Esophagus mucosa (tissue), 1 donor: Measurements from ENCODE around the gene TRMT44. TPM values are rescaled to one million over a fixed set of nuclear protein-coding genes. Genes with fewer than 3 reads are reported as not detected.
"Not testable (repeated sequence)": the region's sequence is repeated elsewhere in the genome, so short reads cannot be mapped to it uniquely, and the experiment has no call there.

Experiments used
- ATAC-seq: fragments of 200-7000 bp; cut with Tn5 transposase; one replicate; pipeline ENCODE4 v1.9.1; 2020
- total RNA-seq: library from RNA; stranded (reverse); gene quantifications from one replicate; pipeline ENCODE4 v1.2.4, GENCODE V29; 2023
- donor health status: DM: yes; HTN: yes; CAD: no.

The TRMT44 gene
- 15.7 TPM for total RNA-seq

- peak; percentile 93 for ATAC-seq
These were observed at the start of gene TRMT44, which contains the start of gene ACOX3 for GRCh38 chr4:8440492-8441311. TSS of gene TRMT44 (plus strand) at chr4:8440777. CDS start at chr4:8440823, 46 bp downstream. TSS of gene ACOX3 (minus strand) at chr4:8440723. CDS start at chr4:8416521, 24,202 bp downstream.

GRCh38 chr4:8391071-8391470, 49.5 kb upstream of the TRMT44 start:
- ATAC-seq: no peak

GRCh38 chr4:8391972-8392371, 48.6 kb upstream of the TRMT44 start:
- no peak for ATAC-seq

- ATAC-seq: no peak
These were observed 47.9 kb upstream of the TRMT44 start for GRCh38 chr4:8392591-8393190.

GRCh38 chr4:8393593-8394038, 47.0 kb upstream of the TRMT44 start:
- ATAC-seq: peak; percentile 60

GRCh38 chr4:8394061-8394519, 46.5 kb upstream of the TRMT44 start:
- ATAC-seq: peak; percentile 43

- no peak for ATAC-seq
These were observed 45.8 kb upstream of the TRMT44 start for GRCh38 chr4:8394806-8395205.

- ATAC-seq: no peak
These were observed 44.9 kb upstream of the TRMT44 start for GRCh38 chr4:8395504-8396296.

- no peak for ATAC-seq
These were observed 43.7 kb upstream of the TRMT44 start for GRCh38 chr4:8396762-8397406.

- ATAC-seq: no peak
These were observed 42.2 kb upstream of the TRMT44 start for GRCh38 chr4:8398347-8398746.

GRCh38 chr4:8399298-8399697, 41.3 kb upstream of the TRMT44 start:
- ATAC-seq: no peak

GRCh38 chr4:8400632-8401325, 39.8 kb upstream of the TRMT44 start:
- no peak for ATAC-seq

- peak; percentile 6 for ATAC-seq
These were observed 38.9 kb upstream of the TRMT44 start for GRCh38 chr4:8401665-8402064.

GRCh38 chr4:8402181-8402597, 38.4 kb upstream of the TRMT44 start:
- peak; percentile 44 for ATAC-seq

- ATAC-seq: peak; percentile 13
These were observed 37.9 kb upstream of the TRMT44 start for GRCh38 chr4:8402640-8403039.

GRCh38 chr4:8403173-8403753, 37.3 kb upstream of the TRMT44 start:
- ATAC-seq: peak; percentile 79

GRCh38 chr4:8403976-8404375, 36.6 kb upstream of the TRMT44 start:
- ATAC-seq: no peak

- no peak for ATAC-seq
These were observed 35.6 kb upstream of the TRMT44 start for GRCh38 chr4:8404791-8405515.

GRCh38 chr4:8405516-8405875, 35.1 kb upstream of the TRMT44 start:
- no peak for ATAC-seq

GRCh38 chr4:8406887-8407286, 33.7 kb upstream of the TRMT44 start:
- ATAC-seq: not testable (repeated sequence)

- ATAC-seq: no peak
These were observed 33.3 kb upstream of the TRMT44 start for GRCh38 chr4:8407316-8407715.
